Measurements from ENCODE around the gene ANKRD37. TPM values are rescaled to one million over a fixed set of nuclear protein-coding genes. Genes with fewer than 3 reads are reported as not detected.

Gene ANKRD37
- total RNA-seq, 4 donors from 2014 or later: 8.0 to 20.4 (median 10.9) TPM

DNA sequence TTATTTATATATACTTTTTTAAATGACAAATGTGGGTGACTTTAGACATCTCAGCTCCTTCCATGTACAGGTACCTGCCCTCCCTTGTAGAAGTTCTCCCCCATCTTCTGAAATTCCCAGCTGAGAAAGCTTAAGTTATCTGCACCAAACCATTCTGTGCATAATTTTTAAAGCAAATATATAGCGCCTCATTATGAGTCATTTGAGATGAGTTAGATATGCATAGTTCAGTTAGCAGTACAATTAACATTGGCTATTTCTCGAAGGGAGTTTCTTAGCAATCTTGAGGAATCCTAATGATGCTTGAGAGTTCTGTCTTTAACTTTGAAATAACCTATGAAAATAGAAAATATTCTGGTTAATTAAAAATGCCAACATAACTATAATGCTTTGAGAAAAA, 48.6 kb downstream of the ANKRD37 start:
- TF ChIP-seq EP300 (IDR thresholded peaks at IDR 0.05): no peak
- no peak for TF ChIP-seq POLR2AphosphoS5 (IDR thresholded peaks at IDR 0.05)
- no peak for TF ChIP-seq POLR2A (IDR thresholded peaks at IDR 0.05)
- TF ChIP-seq, protein P1, sequence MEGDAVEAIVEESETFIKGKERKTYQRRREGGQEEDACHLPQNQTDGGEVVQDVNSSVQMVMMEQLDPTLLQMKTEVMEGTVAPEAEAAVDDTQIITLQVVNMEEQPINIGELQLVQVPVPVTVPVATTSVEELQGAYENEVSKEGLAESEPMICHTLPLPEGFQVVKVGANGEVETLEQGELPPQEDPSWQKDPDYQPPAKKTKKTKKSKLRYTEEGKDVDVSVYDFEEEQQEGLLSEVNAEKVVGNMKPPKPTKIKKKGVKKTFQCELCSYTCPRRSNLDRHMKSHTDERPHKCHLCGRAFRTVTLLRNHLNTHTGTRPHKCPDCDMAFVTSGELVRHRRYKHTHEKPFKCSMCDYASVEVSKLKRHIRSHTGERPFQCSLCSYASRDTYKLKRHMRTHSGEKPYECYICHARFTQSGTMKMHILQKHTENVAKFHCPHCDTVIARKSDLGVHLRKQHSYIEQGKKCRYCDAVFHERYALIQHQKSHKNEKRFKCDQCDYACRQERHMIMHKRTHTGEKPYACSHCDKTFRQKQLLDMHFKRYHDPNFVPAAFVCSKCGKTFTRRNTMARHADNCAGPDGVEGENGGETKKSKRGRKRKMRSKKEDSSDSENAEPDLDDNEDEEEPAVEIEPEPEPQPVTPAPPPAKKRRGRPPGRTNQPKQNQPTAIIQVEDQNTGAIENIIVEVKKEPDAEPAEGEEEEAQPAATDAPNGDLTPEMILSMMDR (IDR thresholded peaks at IDR 0.05): no peak
- Histone ChIP-seq H3K36me3 (no peaks in the 10 kb centered on the region), H3K9me3 (no peaks in the 10 kb centered on the region), H3K4me1 (no peaks in the 10 kb centered on the region), H3K27ac (no peak overlapping the region), H3K27me3 (no peaks in the 10 kb centered on the region), H3K4me3 (no peak overlapping the region)
- no peak for DNase-seq (ENCODE audit: low spot score in 2 of 2)
- 65% methylated on average over 2 of the region's 2 CpGs for WGBS

Other genes with a start within 250 kb of the ANKRD37 start
- gene CFAP97, start 192.8 kb upstream of the ANKRD37 start, total RNA-seq: 10 to 100 TPM; 26.7 to 33.0 (median 30.9) TPM
- gene SNX25, start 187.2 kb upstream of the ANKRD37 start, total RNA-seq: 10 to 100 TPM; 13.3 to 39.3 (median 15.3) TPM
- 1 to 10 TPM in 3 of 4 donors, under 1 TPM in 1; 0.60 to 3.1 (median 1.3) TPM for gene LRP2BP, start 917 bp upstream of the ANKRD37 start, total RNA-seq
- gene UFSP2, start 29.1 kb downstream of the ANKRD37 start, total RNA-seq: 10 to 100 TPM; 20.6 to 35.7 (median 28.7) TPM
- 1 to 10 TPM in 1 of 4 donors, under 1 TPM in 2, not detected in 1; 0.60 to 1.5 (median 0.97) TPM for gene CCDC110, start 74.9 kb downstream of the ANKRD37 start, total RNA-seq
- gene PDLIM3, start 138.7 kb downstream of the ANKRD37 start, total RNA-seq: 10 to 100 TPM; 13.9 to 31.4 (median 23.1) TPM